Measurements from ENCODE around the gene ALKAL2.

ALKAL2 gene

GRCh38 chr2:264493-265468 lies 23.1 kb downstream of the ALKAL2 start, which contains the start of gene ACP1:
TSS of gene ACP1 (plus strand) at chr2:264947. CDS start at chr2:264965, 18 bp downstream.
- H3K36me3 ChIP-seq (ENCODE audit: control insufficient read depth, insufficient read depth, low read length): peaks cover 3% of the 10 kb centered on the region; the same call in 1 of the 2 replicates
- H3K27me3 ChIP-seq (replicated peaks; ENCODE audit: control insufficient read depth, insufficient read depth, low read length): no peaks in the 10 kb centered on the region
- peak within 1 kb of the TSS; percentile 97 for H3K4me3 ChIP-seq (replicated peaks; ENCODE audit: low read depth, low read length)
- no peak for TF ChIP-seq CTCF (IDR thresholded peaks at IDR 0.05; ENCODE audit: insufficient read depth, low read length, poor library complexity, severe bottlenecking)
- peak; percentile 98 for DNase-seq (ENCODE audit: extremely low read depth, insufficient read length)

- peak within 1 kb of the TSS; percentile 97 for H3K4me3 ChIP-seq (replicated peaks; ENCODE audit: low read depth, low read length)
- TF ChIP-seq CTCF (IDR thresholded peaks at IDR 0.05; ENCODE audit: insufficient read depth, low read length, poor library complexity, severe bottlenecking): no peak
- no peaks in the 10 kb centered on the region for H3K36me3 ChIP-seq (ENCODE audit: control insufficient read depth, insufficient read depth, low read length)
- peak; percentile 62 for DNase-seq (ENCODE audit: extremely low read depth, insufficient read length)
- H3K27me3 ChIP-seq (replicated peaks; ENCODE audit: control insufficient read depth, insufficient read depth, low read length): no peaks in the 10 kb centered on the region
Observed at GRCh38 chr2:263774-264492, 24.0 kb downstream of the ALKAL2 start, which contains the start of gene SH3YL1. TSS of gene SH3YL1 (minus strand) at chr2:264032. CDS start at chr2:263984, 48 bp downstream.

GRCh38 chr2:263022-263738 lies 24.7 kb downstream of the ALKAL2 start:
- peak overlapping the region; percentile 97 for H3K4me3 ChIP-seq (replicated peaks; ENCODE audit: low read depth, low read length)
- no peaks in the 10 kb centered on the region for H3K27me3 ChIP-seq (replicated peaks; ENCODE audit: control insufficient read depth, insufficient read depth, low read length)
- no peaks in the 10 kb centered on the region for H3K36me3 ChIP-seq (ENCODE audit: control insufficient read depth, insufficient read depth, low read length)
- no peak for TF ChIP-seq CTCF (IDR thresholded peaks at IDR 0.05; ENCODE audit: insufficient read depth, low read length, poor library complexity, severe bottlenecking)
- DNase-seq (ENCODE audit: extremely low read depth, insufficient read length): no peak

- H3K4me3 ChIP-seq (replicated peaks; ENCODE audit: low read depth, low read length): no peak overlapping the region
- no peaks in the 10 kb centered on the region for H3K27me3 ChIP-seq (replicated peaks; ENCODE audit: control insufficient read depth, insufficient read depth, low read length)
- no peak for TF ChIP-seq CTCF (IDR thresholded peaks at IDR 0.05; ENCODE audit: insufficient read depth, low read length, poor library complexity, severe bottlenecking)
- DNase-seq (ENCODE audit: extremely low read depth, insufficient read length): no peak
- H3K36me3 ChIP-seq (ENCODE audit: control insufficient read depth, insufficient read depth, low read length): no peaks in the 10 kb centered on the region
Observed at GRCh38 chr2:262117-262516, 25.8 kb downstream of the ALKAL2 start.

- no peak for DNase-seq (ENCODE audit: extremely low read depth, insufficient read length)
- H3K4me3 ChIP-seq (replicated peaks; ENCODE audit: low read depth, low read length): no peak overlapping the region
- H3K27me3 ChIP-seq (replicated peaks; ENCODE audit: control insufficient read depth, insufficient read depth, low read length): no peaks in the 10 kb centered on the region
- TF ChIP-seq CTCF (IDR thresholded peaks at IDR 0.05; ENCODE audit: insufficient read depth, low read length, poor library complexity, severe bottlenecking): no peak
- no peaks in the 10 kb centered on the region for H3K36me3 ChIP-seq (ENCODE audit: control insufficient read depth, insufficient read depth, low read length)
Observed at GRCh38 chr2:260507-261161, 27.3 kb downstream of the ALKAL2 start.
